Hepatocyte (in vitro differentiated cells): ENCODE results near the gene ZNF416.

ENCODE experiments used
- CTCF ChIP-seq: fragments of 200-600 bp; sonication (generic); IDR thresholded peaks from 2 replicates; pipeline ENCODE4 v1.5.1; 2016; ENCODE audit warnings: antibody characterized with exemption, mild to moderate bottlenecking; ENCODE audit not compliant: poor library complexity
- EZH2 ChIP-seq: fragments of 200-600 bp; sonication (generic); IDR thresholded peaks from 2 replicates; pipeline ENCODE4 v1.6.1; 2016; ENCODE audit warnings: antibody characterized with exemption, mild to moderate bottlenecking, borderline replicate concordance
- EZH2phosphoT487 ChIP-seq: fragments of 200-600 bp; sonication (generic); IDR thresholded peaks from one replicate; pipeline ENCODE4 v1.6.1; 2018; ENCODE audit warnings: antibody characterized with exemption, mild to moderate bottlenecking, low read depth, moderate library complexity; ENCODE audit not compliant: unreplicated experiment, severe bottlenecking

GRCh38 chr19:57587529-57587928 lies 8.8 kb upstream of the ZNF416 start:
- TF ChIP-seq CTCF (no peak), EZH2 (no peak), EZH2phosphoT487 (no peak)
